RWPE2 (cell line): ENCODE data around the gene MYO5B.
A peak's percentile ranks its signal among the peaks of the same experiment; 100 is the strongest.
"Not testable (repeated sequence)": the region's sequence is repeated elsewhere in the genome, so short reads cannot be mapped to it uniquely, and the experiment has no call there.

ENCODE experiments used
- ATAC-seq: fragments of 200-7000 bp; cut with Tn5 transposase; 3 replicates; pipeline ENCODE4 v1.9.1; 2021; ENCODE audit warnings: low read depth
- DNase-seq: peaks from one replicate; pipeline ENCODE4 v3.0.0-alpha.2; 2020; ENCODE audit warnings: low spot score
- H3K27ac ChIP-seq: fragments of 450-650 bp; 2 replicates; pipeline ENCODE4 v1.5.1; 2017; ENCODE audit warnings: mild to moderate bottlenecking; ENCODE audit not compliant: poor library complexity, severe bottlenecking
- H3K27me3 ChIP-seq: fragments of 250-450 bp; sonication (Bioruptor Pico); 2 replicates; pipeline ENCODE4 v1.5.1; 2021; ENCODE audit warnings: mild to moderate bottlenecking, moderate library complexity; ENCODE audit not compliant: insufficient read depth, poor library complexity, severe bottlenecking
- H3K36me3 ChIP-seq: fragments of 250-450 bp; sonication (Bioruptor Pico); 2 replicates; pipeline ENCODE4 v1.5.1; 2020; ENCODE audit warnings: low read depth, mild to moderate bottlenecking, moderate library complexity
- H3K4me1 ChIP-seq: fragments of 250-450 bp; sonication (Bioruptor Pico); 2 replicates; pipeline ENCODE4 v1.5.1; 2021; ENCODE audit warnings: mild to moderate bottlenecking, moderate library complexity; ENCODE audit not compliant: insufficient read depth, poor library complexity, severe bottlenecking
- H3K4me3 ChIP-seq: fragments of 250-450 bp; sonication (Bioruptor Pico); 2 replicates; pipeline ENCODE4 v1.5.1; 2021; ENCODE audit warnings: mild to moderate bottlenecking, moderate library complexity; ENCODE audit not compliant: severe bottlenecking
- H3K9me3 ChIP-seq: fragments of 250-450 bp; sonication (Bioruptor Pico); 2 replicates; pipeline ENCODE4 v1.5.1; 2021; ENCODE audit warnings: mild to moderate bottlenecking, moderate library complexity; ENCODE audit not compliant: severe bottlenecking
- TF ChIP-seq, protein P1 (sequence below): fragments of 450-650 bp; IDR thresholded peaks from one replicate; pipeline ENCODE4 v1.5.1; 2017; ENCODE audit warnings: mild to moderate bottlenecking, moderate library complexity; ENCODE audit not compliant: poor library complexity, severe bottlenecking

MYO5B gene

GRCh38 chr18:50194631-50195532 is at the start of gene MYO5B:
TSS of gene MYO5B (minus strand) at chr18:50195147. CDS start at chr18:50194793, 354 bp downstream.
- TF ChIP-seq, protein P1, sequence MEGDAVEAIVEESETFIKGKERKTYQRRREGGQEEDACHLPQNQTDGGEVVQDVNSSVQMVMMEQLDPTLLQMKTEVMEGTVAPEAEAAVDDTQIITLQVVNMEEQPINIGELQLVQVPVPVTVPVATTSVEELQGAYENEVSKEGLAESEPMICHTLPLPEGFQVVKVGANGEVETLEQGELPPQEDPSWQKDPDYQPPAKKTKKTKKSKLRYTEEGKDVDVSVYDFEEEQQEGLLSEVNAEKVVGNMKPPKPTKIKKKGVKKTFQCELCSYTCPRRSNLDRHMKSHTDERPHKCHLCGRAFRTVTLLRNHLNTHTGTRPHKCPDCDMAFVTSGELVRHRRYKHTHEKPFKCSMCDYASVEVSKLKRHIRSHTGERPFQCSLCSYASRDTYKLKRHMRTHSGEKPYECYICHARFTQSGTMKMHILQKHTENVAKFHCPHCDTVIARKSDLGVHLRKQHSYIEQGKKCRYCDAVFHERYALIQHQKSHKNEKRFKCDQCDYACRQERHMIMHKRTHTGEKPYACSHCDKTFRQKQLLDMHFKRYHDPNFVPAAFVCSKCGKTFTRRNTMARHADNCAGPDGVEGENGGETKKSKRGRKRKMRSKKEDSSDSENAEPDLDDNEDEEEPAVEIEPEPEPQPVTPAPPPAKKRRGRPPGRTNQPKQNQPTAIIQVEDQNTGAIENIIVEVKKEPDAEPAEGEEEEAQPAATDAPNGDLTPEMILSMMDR: peak; percentile 94
- Histone ChIP-seq H3K4me1 (peaks cover 5% of the 10 kb centered on the region), H3K4me3 (peak within 1 kb of the TSS; percentile 86), H3K27ac (no peak within 1 kb of the TSS), H3K36me3 (no peaks in the 10 kb centered on the region), H3K27me3 (peaks cover 15% of the 10 kb centered on the region), H3K9me3 (no peaks in the 10 kb centered on the region)
- peak; percentile 80 for ATAC-seq
- DNase-seq: peak; percentile 70

- H3K36me3 ChIP-seq, H3K27me3 ChIP-seq, H3K4me1 ChIP-seq, H3K9me3 ChIP-seq, ATAC-seq, H3K4me3 ChIP-seq, DNase-seq, H3K27ac ChIP-seq: not testable (repeated sequence)
These were observed 46.8 kb upstream of the MYO5B start for GRCh38 chr18:50241768-50242167.

GRCh38 chr18:50240080-50240563 is 45.2 kb upstream of the MYO5B start:
- peak overlapping the region; percentile 87 for H3K27ac ChIP-seq
- no peaks in the 10 kb centered on the region for H3K4me1 ChIP-seq
- TF ChIP-seq, protein P1: no peak
- no peak overlapping the region for H3K4me3 ChIP-seq
- H3K9me3 ChIP-seq: no peaks in the 10 kb centered on the region
- H3K27me3 ChIP-seq: no peaks in the 10 kb centered on the region
- no peaks in the 10 kb centered on the region for H3K36me3 ChIP-seq
- ATAC-seq: peak; percentile 70
- peak; percentile 51 for DNase-seq

DNA sequence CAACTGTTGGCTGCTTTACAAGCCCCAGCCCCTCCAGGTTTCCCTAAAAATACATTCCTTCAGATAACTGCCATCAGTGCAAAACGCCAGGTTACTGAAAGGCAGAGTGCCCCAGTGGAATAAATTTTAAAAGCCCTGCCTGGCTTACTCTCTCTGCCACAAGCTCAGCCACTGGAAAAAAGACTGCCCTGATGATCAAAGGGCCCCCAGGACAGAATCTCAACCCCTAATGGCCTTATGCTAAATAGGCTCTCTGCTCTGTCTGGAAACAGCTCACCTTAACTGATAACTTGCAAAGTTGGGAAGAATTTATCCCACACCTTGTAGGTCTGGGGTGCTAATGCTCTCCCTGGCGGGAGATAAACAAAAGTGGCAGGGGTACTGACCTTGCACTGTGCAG is 37.5 kb upstream of the MYO5B start:
- H3K36me3 ChIP-seq: no peaks in the 10 kb centered on the region
- no peaks in the 10 kb centered on the region for H3K4me1 ChIP-seq
- DNase-seq (no peak), ATAC-seq (no peak)
- no peak overlapping the region for H3K27ac ChIP-seq
- H3K4me3 ChIP-seq: no peak overlapping the region
- TF ChIP-seq, protein P1: no peak
- no peaks in the 10 kb centered on the region for H3K27me3 ChIP-seq
- no peaks in the 10 kb centered on the region for H3K9me3 ChIP-seq

GRCh38 chr18:50231621-50232020 is 36.7 kb upstream of the MYO5B start:
- DNase-seq (no peak), ATAC-seq (peak; percentile 79)
- Histone ChIP-seq H3K36me3 (no peaks in the 10 kb centered on the region), H3K27ac (no peak overlapping the region), H3K27me3 (no peaks in the 10 kb centered on the region), H3K9me3 (no peaks in the 10 kb centered on the region), H3K4me1 (no peaks in the 10 kb centered on the region), H3K4me3 (no peak overlapping the region)
- TF ChIP-seq, protein P1: no peak

- not testable (repeated sequence) for H3K27ac ChIP-seq, H3K9me3 ChIP-seq, H3K4me3 ChIP-seq, H3K27me3 ChIP-seq, DNase-seq, H3K36me3 ChIP-seq, ATAC-seq, H3K4me1 ChIP-seq
These were observed 25.3 kb upstream of the MYO5B start for GRCh38 chr18:50220249-50220648.
